ENCODE data around the gene MLLT3.
"Not testable (repeated sequence)": the region's sequence is repeated elsewhere in the genome, so short reads cannot be mapped to it uniquely, and the experiment has no call there.

GRCh38 chr9:20658246-20658667 is 36.0 kb upstream of the MLLT3 start:
- TF ChIP-seq TERF1 (CRISPR knock-in tag; IDR thresholded peaks at IDR 0.05); KMT2B (CRISPR knock-in tag; IDR thresholded peaks at IDR 0.05); CTCF (CRISPR knock-in tag; IDR thresholded peaks at IDR 0.05); MAFK (conservative IDR thresholded peaks at IDR 0.05 in 1 of 2, IDR thresholded peaks at IDR 0.05 in 1 of 2; ENCODE audit: low read length in 2 of 2); ZNF44 (CRISPR knock-in tag; IDR thresholded peaks at IDR 0.05); ARNTL (CRISPR knock-in tag; IDR thresholded peaks at IDR 0.05); MXD4 (CRISPR knock-in tag; IDR thresholded peaks at IDR 0.05); KAT8 (CRISPR knock-in tag; IDR thresholded peaks at IDR 0.05); REST (IDR thresholded peaks at IDR 0.05; ENCODE audit: borderline replicate concordance in 1 of 2, low read depth in 1 of 2, low read length in 2 of 2); YEATS2 (CRISPR knock-in tag; IDR thresholded peaks at IDR 0.05; ENCODE audit: borderline replicate concordance); ZNF407 (CRISPR knock-in tag; IDR thresholded peaks at IDR 0.05; ENCODE audit: not compliant biosample characterization); IKZF4 (CRISPR knock-in tag; IDR thresholded peaks at IDR 0.05; ENCODE audit: borderline replicate concordance, low read depth, not compliant biosample characterization); ONECUT2 (CRISPR knock-in tag; IDR thresholded peaks at IDR 0.05): not testable (repeated sequence)

All from HepG2 (cell line).